GM12878 (cell line): ENCODE data around the gene HUNK. TPM values are rescaled to one million over a fixed set of nuclear protein-coding genes. Genes with fewer than 3 reads are reported as not detected.

Experiments used
- ATAC-seq: fragments of 200-7000 bp; cut with Tn5 transposase; 3 replicates; pipeline ENCODE4 v1.9.1; 2020; ENCODE audit warnings: mild to moderate bottlenecking, moderate library complexity
- BruUV-seq: library from RNA; stranded (reverse); fragments of 400-500 nt; replicated peaks from 2 replicates; lab custom pipeline; 2021; lab: Mats Ljungman, UMichigan
- CTCF ChIA-PET: fragments of 300-600 bp; sonication (Branson Sonifier 250); formaldehyde crosslinking; extraction: SDS; loops from one replicate; lab custom pipeline; 2021; ENCODE audit warnings: inconsistent platforms; lab: Yijun Ruan, JAX
- POLR2A ChIA-PET: fragments of 350-600 bp; formaldehyde crosslinking; extraction: SDS; loops from one replicate; lab custom pipeline; 2021; ENCODE audit warnings: inconsistent platforms; lab: Charles Lee
- RAD21 ChIA-PET: fragments of 300-600 bp; sonication (Branson Sonifier 250); formaldehyde crosslinking; loops from one replicate; lab custom pipeline; 2023; ENCODE audit warnings: antibody characterized with exemption; ENCODE audit not compliant: unreplicated experiment; lab: Charles Lee
- SMC1A ChIA-PET: fragments of 300-600 bp; sonication (Branson Sonifier 250); formaldehyde crosslinking; loops from one replicate; lab custom pipeline; 2023; ENCODE audit not compliant: unreplicated experiment, uncharacterized antibody; lab: Charles Lee
- DNase-seq: peaks from one replicate; pipeline ENCODE4 v3.0.0-alpha.2; 2011; ENCODE audit warnings: low read depth, low spot score
- FAIRE-seq: peaks from 3 replicates; lab custom pipeline; 2011; peaks lifted over from hg19 to GRCh38; lab: Jason Lieb, UNC
- H2AFZ ChIP-seq: 2 replicates; pipeline ENCODE4 v1.6.0; 2011; ENCODE audit warnings: low read depth, low read length, control low read depth; ENCODE audit not compliant: control insufficient read depth
- H3K27ac ChIP-seq: 2 replicates; pipeline ENCODE4 v1.5.1; 2011; ENCODE audit warnings: control low read depth; ENCODE audit not compliant: control insufficient read depth, insufficient read depth
- H3K27me3 ChIP-seq, 2 experiments: replicated peaks in 1 of 2; 2 replicates each; pipeline versions ENCODE4 v1.6.0 to v1.6.1; 2011; ENCODE audit warnings: low read length in 1 of 2; ENCODE audit not compliant: control insufficient read depth in 2 of 2, insufficient read depth in 2 of 2
- H3K36me3 ChIP-seq, 2 experiments: 2 replicates each; pipeline ENCODE4 v1.5.1; 2011; ENCODE audit warnings: low read length in 1 of 2; ENCODE audit not compliant: control insufficient read depth in 2 of 2, insufficient read depth in 2 of 2
- H3K4me1 ChIP-seq: 2 replicates; pipeline ENCODE4 v1.6.1; 2011; ENCODE audit warnings: mild to moderate bottlenecking, low read length, moderate library complexity, mixed read lengths; ENCODE audit not compliant: control insufficient read depth, insufficient read depth
- H3K4me2 ChIP-seq: 2 replicates; pipeline ENCODE4 v1.6.0; 2011; ENCODE audit warnings: control low read depth; ENCODE audit not compliant: control insufficient read depth, insufficient read depth
- H3K4me3 ChIP-seq: fragments of 200-600 bp; sonication (generic); 2 replicates; pipeline ENCODE4 v1.5.1; 2016
- H3K79me2 ChIP-seq: 2 replicates; pipeline ENCODE4 v1.6.0; 2011; ENCODE audit warnings: low read length; ENCODE audit not compliant: control insufficient read depth, insufficient read depth
- H3K9ac ChIP-seq: 2 replicates; pipeline ENCODE4 v1.8.0; 2011; ENCODE audit warnings: low read length, control low read depth, mixed read lengths; ENCODE audit not compliant: control insufficient read depth, insufficient read depth
- H3K9me3 ChIP-seq: replicated peaks from 3 replicates; pipeline ENCODE4 v1.5.1; 2011; ENCODE audit warnings: mild to moderate bottlenecking, low read length; ENCODE audit not compliant: control insufficient read depth, insufficient read depth
- H4K20me1 ChIP-seq: 2 replicates; pipeline ENCODE4 v1.6.0; 2011; ENCODE audit not compliant: control insufficient read depth, insufficient read depth
- ATF7 ChIP-seq: fragments of 450-650 bp; IDR thresholded peaks from 2 replicates; pipeline ENCODE4 v1.6.1; 2016; ENCODE audit warnings: low read depth, mild to moderate bottlenecking
- CBX3 ChIP-seq: fragments of 200-600 bp; sonication (generic); IDR thresholded peaks from 2 replicates; pipeline ENCODE4 v1.6.1; 2016; ENCODE audit warnings: low read depth, borderline replicate concordance
- GATAD2B ChIP-seq: fragments of 450-650 bp; conservative IDR thresholded peaks from 2 replicates; pipeline ENCODE4 v1.6.1; 2017; ENCODE audit warnings: low read depth, mild to moderate bottlenecking, moderate library complexity
- HDAC2 ChIP-seq: fragments of 200-600 bp; sonication (generic); IDR thresholded peaks from 2 replicates; pipeline ENCODE4 v1.6.1; 2017
- NFYB ChIP-seq: IDR thresholded peaks from 2 replicates; pipeline ENCODE4 v1.6.1; 2011; ENCODE audit warnings: low read depth, mild to moderate bottlenecking, low read length, improper control_type of control experiment, moderate library complexity; ENCODE audit not compliant: insufficient read depth
- RB1 ChIP-seq: fragments of 450-650 bp; formaldehyde crosslinking; IDR thresholded peaks from 2 replicates; pipeline ENCODE4 v1.6.1; 2017; ENCODE audit warnings: mild to moderate bottlenecking, borderline replicate concordance
- SPI1 ChIP-seq: IDR thresholded peaks from 2 replicates; pipeline ENCODE4 v1.6.1; 2011; ENCODE audit warnings: low read depth, mild to moderate bottlenecking, low read length, moderate library complexity, borderline replicate concordance; ENCODE audit not compliant: insufficient read depth
- SUZ12 ChIP-seq: fragments of 200-600 bp; sonication (generic); IDR thresholded peaks from one replicate; pipeline ENCODE4 v1.6.1; 2018; ENCODE audit warnings: antibody characterized with exemption, mild to moderate bottlenecking; ENCODE audit not compliant: unreplicated experiment
- WGBS: methylation state at CpG from one replicate; pipeline ENCODE4 v1.1.6; 2016; ENCODE audit warnings: low lambda C conversion rate; ENCODE audit not compliant: insufficient replicate concordance, insufficient coverage; ENCODE audit errors: missing lambda C conversion rate; 5-methylcytosine and 5-hydroxymethylcytosine counted together
- in situ Hi-C: fragments of 300-500 bp; cut with MboI; formaldehyde crosslinking; loops from 9 replicates; pipeline ENCODE4 v1.14.3; 2018; ENCODE audit warnings: mixed read lengths
- intact Hi-C: fragments of 100-400 bp; cut with micrococcal nuclease; formaldehyde crosslinking; loops from one replicate; pipeline ENCODE4 v1.14.2; 2022; ENCODE audit not compliant: unreplicated experiment
- polyA plus RNA-seq, 11 experiments: library from polyadenylated mRNA; depleted of rRNA in 4 of 11; unstranded in 6 of 11; stranded (reverse) in 5 of 11; fragments of >200 nt; fragmentation: Nextera tagmentation in 4 of 11; fragmentation: Illumina TruSeq in 1 of 11; extraction: Ambion mirVana in 4 of 11; extraction: Trizol in 1 of 11; gene quantifications; 1 replicate in 1 of 11; 2 replicates in 10 of 11; pipeline versions ENCODE4 v1.2.1 to v1.2.3, GENCODE V29; 2011 to 2016; ENCODE audit warnings: inconsistent platforms in 2 of 11, missing spikeins in 2 of 11, low read depth in 1 of 11
- total RNA-seq, 4 experiments: library from RNA; depleted of rRNA in 3 of 4; stranded (reverse); fragments of >200 nt in 3 of 4; fragmentation: Illumina TruSeq in 1 of 4; extraction: Trizol in 1 of 4; gene quantifications; 2 replicates each; pipeline versions ENCODE4 v1.2.1 to v1.2.3, GENCODE V29; 2013 to 2021
- TF ChIP-seq, protein P1 (sequence below): IDR thresholded peaks from 2 replicates; pipeline ENCODE4 v1.6.1; 2012; ENCODE audit warnings: low read length, inconsistent platforms
- TF ChIP-seq, protein P2 (sequence below): fragments of 450-650 bp; IDR thresholded peaks from 2 replicates; pipeline ENCODE4 v1.6.1; 2017; ENCODE audit warnings: mild to moderate bottlenecking, low read depth, inconsistent platforms; ENCODE audit not compliant: poor library complexity, severe bottlenecking

Gene HUNK
- total and polyA plus RNA-seq, 10 of the 15 experiments (the other 5 are each of a cell fraction or from before 2014, with no cell fraction given): under 0.01 to 0.14 (median 0.03) TPM; not detected in 7

DNA sequence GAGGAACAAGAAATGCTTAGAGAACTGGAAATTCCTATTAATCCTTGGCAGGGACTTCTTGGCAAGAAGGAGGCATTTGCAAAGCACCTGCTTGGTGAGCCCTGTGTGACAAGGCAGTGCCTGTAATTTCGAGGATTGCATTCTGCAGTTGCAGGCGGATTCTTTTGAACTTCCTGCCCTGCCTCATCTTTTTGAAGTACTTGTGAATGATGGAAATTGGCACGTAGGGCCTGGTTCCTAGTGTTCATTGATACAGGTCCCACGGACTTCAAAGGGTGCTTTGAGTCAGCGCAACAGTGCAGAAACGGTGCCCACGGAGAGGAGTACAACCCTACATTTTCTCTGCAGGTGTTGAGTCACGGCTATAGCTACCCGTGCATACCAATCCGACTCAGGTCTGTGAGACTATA lies 6.4 kb downstream of the HUNK start:
- 19% methylated on average over 10 of the region's 10 CpGs for WGBS
- ChIA-PET SMC1A (no interaction called here), CTCF (no interaction called here), RAD21 (no interaction called here), POLR2A (no interaction called here)
- H3K9me3 ChIP-seq: no peaks in the 10 kb centered on the region; the same call in 2 of the 3 replicates
- TF ChIP-seq SUZ12 (no peak), NFYB (no peak)
- TF ChIP-seq, protein P1, sequence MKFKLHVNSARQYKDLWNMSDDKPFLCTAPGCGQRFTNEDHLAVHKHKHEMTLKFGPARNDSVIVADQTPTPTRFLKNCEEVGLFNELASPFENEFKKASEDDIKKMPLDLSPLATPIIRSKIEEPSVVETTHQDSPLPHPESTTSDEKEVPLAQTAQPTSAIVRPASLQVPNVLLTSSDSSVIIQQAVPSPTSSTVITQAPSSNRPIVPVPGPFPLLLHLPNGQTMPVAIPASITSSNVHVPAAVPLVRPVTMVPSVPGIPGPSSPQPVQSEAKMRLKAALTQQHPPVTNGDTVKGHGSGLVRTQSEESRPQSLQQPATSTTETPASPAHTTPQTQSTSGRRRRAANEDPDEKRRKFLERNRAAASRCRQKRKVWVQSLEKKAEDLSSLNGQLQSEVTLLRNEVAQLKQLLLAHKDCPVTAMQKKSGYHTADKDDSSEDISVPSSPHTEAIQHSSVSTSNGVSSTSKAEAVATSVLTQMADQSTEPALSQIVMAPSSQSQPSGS: no peak
- intact Hi-C loops (no loop called here), in situ Hi-C loops (no loop called here)
- no peak overlapping the region for H2AFZ ChIP-seq
- FAIRE-seq: no peak
- no TSS peak for BruUV-seq
- H3K27me3 ChIP-seq: peaks cover 0 to 3% of the 10 kb centered on the region in 2 experiments; a peak in 1 of 4 replicates
- H3K4me2 ChIP-seq: no peak overlapping the region
- H3K9ac ChIP-seq: no peak overlapping the region
- no peaks in the 10 kb centered on the region for H3K4me1 ChIP-seq
- no peak for DNase-seq
- H4K20me1 ChIP-seq: no peaks in the 10 kb centered on the region; the same call in 1 of the 2 replicates
- ATAC-seq: no peak
- no peaks in the 10 kb centered on the region for H3K79me2 ChIP-seq
- no peak overlapping the region for H3K27ac ChIP-seq
- no peak overlapping the region for H3K4me3 ChIP-seq
- no peaks in the 10 kb centered on the region for H3K36me3 ChIP-seq

DNA sequence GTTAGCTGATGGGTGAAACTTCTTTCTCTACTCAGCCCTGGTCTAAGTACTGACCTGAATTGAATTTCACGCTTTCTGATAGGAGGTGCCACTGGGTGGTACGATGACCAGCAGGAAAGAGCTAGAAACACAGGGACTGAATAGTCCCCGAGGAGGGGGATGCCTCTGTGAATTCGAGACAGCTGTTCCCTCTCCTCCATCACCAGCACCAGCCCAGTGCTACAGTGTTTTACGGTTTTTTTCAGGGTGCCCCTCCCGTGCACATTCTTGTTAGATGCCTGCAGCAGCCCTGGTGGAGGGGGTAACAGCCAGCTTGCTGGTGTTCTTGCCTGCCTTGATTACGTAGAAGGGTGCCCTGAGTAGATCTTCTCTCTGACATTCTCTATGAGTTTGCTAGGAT lies 7.1 kb downstream of the HUNK start:
- FAIRE-seq (no peak), DNase-seq (no peak), ATAC-seq (no peak)
- RAD21 ChIA-PET: no interaction called here
- no peaks in the 10 kb centered on the region for H3K4me1 ChIP-seq
- POLR2A ChIA-PET: no interaction called here
- H4K20me1 ChIP-seq: no peaks in the 10 kb centered on the region; the same call in 1 of the 2 replicates
- no peaks in the 10 kb centered on the region for H3K79me2 ChIP-seq
- intact Hi-C loops (no loop called here), in situ Hi-C loops (no loop called here)
- TF ChIP-seq GATAD2B (no peak), RB1 (no peak), ATF7 (no peak), HDAC2 (no peak), SPI1 (no peak), CBX3 (no peak)
- TF ChIP-seq, protein P2, sequence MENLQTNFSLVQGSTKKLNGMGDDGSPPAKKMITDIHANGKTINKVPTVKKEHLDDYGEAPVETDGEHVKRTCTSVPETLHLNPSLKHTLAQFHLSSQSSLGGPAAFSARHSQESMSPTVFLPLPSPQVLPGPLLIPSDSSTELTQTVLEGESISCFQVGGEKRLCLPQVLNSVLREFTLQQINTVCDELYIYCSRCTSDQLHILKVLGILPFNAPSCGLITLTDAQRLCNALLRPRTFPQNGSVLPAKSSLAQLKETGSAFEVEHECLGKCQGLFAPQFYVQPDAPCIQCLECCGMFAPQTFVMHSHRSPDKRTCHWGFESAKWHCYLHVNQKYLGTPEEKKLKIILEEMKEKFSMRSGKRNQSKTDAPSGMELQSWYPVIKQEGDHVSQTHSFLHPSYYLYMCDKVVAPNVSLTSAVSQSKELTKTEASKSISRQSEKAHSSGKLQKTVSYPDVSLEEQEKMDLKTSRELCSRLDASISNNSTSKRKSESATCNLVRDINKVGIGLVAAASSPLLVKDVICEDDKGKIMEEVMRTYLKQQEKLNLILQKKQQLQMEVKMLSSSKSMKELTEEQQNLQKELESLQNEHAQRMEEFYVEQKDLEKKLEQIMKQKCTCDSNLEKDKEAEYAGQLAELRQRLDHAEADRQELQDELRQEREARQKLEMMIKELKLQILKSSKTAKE: no peak
- H3K27me3 ChIP-seq: peaks cover 0 to 3% of the 10 kb centered on the region in 2 experiments; a peak in 1 of 4 replicates
- no peak overlapping the region for H3K4me3 ChIP-seq
- H3K4me2 ChIP-seq: no peak overlapping the region
- no peak overlapping the region for H2AFZ ChIP-seq
- no TSS peak for BruUV-seq
- no peak overlapping the region for H3K27ac ChIP-seq
- no peaks in the 10 kb centered on the region for H3K36me3 ChIP-seq
- WGBS: 18% methylated on average over 7 of the region's 7 CpGs
- H3K9ac ChIP-seq: no peak overlapping the region
- CTCF ChIA-PET: no interaction called here
- H3K9me3 ChIP-seq: no peaks in the 10 kb centered on the region; the same call in 2 of the 3 replicates
- SMC1A ChIA-PET: no interaction called here
